Bone marrow (tissue), 2 donors: ENCODE measurements around the gene GATAD2A.
A peak's percentile ranks its signal among the peaks of the same experiment; 100 is the strongest.

ENCODE experiments used
- DNase-seq, 2 donors: peaks; one replicate each; lab custom pipeline; 2025; lab: John Stamatoyannopoulos, UW

Gene GATAD2A

DNA sequence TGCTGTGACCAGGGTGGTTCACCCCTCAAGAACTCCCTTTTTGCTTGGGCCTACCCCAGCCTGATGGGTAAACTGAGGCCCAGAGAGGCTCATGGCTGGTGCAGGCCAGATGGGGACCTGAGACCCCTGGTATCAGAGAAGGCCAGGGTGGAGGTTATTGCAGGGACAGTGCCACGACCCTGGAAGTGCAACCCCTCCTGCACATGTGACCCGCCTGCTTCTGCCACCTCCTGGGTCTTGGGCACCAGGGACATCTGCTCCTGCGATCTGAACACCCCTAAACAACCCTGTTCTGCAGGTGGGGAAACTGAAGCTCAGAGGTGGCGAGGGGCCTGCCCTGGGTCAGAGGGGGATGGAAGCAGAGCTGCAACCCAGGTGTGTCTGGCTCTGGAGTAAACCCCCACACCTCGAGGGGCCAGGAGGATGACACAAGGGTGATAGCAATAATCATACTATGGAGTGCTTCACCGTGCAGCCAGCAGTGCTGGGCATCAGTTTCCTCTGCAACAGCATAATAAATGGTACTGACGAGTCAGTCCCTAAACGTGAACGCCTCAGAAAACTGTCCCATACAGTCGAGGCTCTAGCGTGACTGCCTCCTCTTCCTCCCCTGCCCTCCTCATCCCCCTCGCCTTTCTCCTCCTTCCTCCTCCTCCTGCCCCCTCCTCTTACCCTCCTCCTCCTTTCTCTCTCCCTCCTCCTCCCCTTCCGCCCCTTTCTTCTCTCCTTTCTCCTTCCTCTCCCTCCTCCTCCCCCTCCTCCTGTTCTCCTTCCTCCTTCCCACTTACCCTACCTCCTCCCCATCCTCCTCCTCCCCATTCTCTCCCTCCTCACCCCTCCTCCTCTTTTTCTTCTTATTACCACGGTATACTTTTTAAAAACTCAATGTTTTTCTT lies 127.6 kb downstream of the GATAD2A start:
- DNase-seq = no peak

DNA sequence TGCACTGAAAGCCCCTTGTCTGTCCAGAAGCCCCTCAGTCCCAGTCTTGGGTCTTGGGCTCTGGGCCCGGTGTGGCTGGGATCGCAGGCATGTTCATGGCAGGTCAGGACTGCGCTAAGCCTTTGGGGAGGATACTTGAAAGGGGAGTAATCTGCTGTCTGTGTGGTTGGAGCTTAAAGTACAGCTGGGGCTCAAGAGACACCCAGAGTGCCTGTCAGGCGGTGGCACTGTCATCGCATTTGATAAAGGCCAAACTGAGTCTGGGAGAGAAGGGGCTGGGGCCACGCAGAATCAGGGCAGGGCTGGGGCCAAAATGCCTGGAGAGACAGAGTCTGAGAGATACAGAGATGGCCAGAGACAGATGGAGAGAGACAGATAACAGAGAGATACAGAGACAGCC lies 128.4 kb downstream of the GATAD2A start:
- no peak for DNase-seq

DNA sequence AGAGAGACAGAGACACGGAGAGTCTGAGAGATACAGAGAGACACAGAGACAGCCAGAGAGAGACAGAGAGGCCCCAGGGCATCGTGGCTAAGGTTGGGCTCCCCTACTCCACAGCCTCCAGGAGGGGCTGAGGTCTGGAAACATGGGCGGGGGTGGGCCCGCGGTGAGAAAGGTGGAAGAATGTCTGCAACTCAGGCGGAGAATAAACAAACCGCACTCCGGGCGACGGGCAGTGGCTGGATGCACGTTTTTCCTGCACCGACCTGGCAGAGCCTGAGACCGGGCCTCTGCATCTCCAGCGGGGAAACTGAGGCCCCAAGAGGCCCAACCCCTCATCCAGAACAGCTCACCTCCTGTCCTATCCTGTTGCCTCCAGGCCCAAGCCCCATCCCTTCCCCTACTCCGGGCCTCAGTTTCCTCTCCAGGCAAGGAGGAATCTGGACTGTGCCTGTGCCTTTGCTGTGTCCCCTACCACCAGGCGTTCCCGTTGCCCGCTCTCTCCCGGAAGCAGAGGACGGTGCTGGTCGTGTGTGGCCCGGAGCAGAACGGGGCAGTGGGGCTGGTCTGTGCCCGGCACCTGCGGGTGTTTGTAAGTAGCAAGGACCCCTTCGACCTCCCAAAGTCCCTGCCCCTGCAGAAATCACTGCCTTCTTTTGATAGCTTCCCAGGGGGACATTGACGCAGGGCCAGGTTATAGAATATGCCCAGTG lies 129.2 kb downstream of the GATAD2A start:
- DNase-seq = no peak

- DNase-seq = no peak
These were observed 130.1 kb downstream of the GATAD2A start for GRCh38 chr19:19535311-19536191.

DNA sequence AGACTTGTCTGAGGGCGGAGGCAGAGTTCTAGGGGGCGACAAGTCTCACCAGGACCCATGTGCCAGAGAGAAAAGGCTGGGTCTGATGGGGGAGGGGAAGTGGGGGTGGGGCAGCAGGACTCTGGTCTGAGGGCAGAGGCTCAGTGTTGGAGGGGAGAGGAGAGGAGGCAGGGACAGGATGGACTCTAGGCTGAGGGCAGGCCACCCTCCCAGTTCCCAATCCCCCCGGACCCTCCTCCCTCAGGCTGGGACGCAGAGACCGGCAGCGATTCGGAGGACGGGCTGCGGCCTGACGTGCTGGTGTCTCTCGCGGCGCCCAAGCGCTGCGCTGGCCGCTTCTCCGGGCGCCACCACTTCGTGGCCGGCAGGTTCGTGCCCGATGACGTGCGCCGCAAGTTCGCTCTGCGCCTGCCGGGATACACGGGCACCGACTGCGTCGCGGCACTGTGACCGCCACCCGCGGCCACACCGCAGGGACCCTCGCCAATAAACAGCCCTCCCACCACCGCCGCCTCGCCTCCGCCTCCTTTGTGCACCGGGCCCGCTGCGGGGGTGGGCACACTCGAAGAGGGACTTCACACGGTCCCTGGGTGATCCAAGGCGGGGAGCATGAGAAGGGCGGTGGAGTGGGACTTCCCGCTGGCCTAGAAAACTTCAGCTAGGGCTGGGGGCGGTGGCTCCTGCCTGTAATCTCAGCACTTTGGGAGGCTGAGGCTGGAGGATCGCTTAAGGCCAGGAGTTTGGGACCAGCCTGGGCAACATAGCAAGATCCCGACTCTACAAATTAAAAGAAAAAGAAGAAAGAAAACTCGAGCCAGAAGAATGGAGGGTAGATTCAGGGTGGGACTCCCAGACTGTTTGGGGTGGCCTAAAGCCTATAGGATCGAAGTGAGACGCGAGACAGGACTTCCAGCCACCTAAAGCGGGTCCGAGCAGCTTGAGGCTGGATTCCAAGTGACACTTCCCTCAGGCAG lies 131.9 kb downstream of the GATAD2A start:
- no peak for DNase-seq

GRCh38 chr19:19538061-19538784 lies 132.7 kb downstream of the GATAD2A start, which contains the start of gene CILP2:
Gene CILP2, plus strand, starts transcription at chr19:19538265. Its CDS starts 85 bp downstream, at chr19:19538350.
- no peak for DNase-seq

- no peak for DNase-seq
These were observed 133.3 kb downstream of the GATAD2A start for GRCh38 chr19:19538785-19539166.

GRCh38 chr19:19539698-19540063 lies 134.2 kb downstream of the GATAD2A start:
- DNase-seq = no peak

DNA sequence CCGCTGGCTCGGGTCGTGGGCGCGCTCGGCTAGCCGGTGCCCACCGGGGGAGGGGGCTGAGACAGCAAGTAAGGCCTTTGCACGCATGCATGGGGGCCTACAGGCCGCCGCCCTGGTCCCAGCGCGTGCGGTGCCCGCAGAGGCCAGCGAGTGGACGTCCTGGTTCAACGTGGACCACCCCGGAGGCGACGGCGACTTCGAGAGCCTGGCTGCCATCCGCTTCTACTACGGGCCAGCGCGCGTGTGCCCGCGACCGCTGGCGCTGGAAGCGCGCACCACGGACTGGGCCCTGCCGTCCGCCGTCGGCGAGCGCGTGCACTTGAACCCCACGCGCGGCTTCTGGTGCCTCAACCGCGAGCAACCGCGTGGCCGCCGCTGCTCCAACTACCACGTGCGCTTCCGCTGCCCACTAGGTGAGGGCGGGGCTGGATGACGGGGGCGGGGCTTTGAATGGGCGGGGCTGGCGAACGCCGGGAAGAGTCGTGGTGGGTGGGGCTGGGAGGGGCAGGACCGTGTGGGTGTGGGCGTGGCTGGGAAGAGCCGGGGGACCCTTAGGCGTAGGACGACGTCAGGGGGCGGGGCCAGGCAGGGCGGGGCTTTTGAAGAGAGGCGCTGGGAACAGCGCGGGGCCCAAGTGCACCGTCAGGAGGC lies 134.7 kb downstream of the GATAD2A start:
- peak in 1 of 2 donors; percentile 14 for DNase-seq

DNA sequence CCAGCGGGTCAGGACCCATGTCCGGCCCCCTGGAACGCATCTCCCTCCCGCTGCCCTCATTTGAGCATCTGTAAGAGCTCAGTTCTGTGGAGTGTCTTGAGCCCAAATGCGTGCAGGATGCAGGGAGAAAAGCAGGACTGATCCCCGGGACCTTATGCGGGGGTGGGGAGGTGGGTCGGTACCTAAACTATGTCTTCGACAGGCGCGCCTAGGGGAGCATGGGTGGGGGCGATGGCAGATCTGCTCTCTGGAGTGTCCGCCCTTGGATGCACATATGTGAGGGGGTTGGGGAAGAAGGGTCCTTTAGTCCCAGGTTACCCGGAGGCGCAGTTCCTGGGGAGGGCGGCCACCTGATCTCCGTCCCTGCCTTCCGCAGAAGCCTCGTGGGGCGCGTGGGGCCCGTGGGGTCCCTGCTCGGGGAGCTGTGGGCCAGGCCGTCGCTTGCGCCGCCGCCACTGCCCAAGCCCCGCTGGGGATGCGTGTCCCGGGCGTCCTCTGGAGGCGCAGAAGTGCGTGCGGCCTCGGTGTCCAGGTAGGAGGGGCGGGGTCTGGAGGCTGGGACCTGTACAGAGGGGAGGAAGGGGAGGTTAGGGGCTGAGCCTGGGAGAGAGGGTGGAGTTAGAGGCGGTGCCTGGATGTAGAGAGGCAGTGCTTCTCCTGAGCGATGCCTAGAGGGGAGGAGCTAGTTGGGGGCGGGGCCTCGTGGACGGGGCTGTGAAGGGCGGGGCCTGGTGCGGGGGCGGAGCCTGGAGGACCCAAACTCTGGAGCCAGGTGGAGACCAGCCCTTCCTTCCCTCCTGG lies 135.4 kb downstream of the GATAD2A start:
- DNase-seq = no peak

GRCh38 chr19:19541616-19542015 lies 136.1 kb downstream of the GATAD2A start:
- DNase-seq = no peak

GRCh38 chr19:19542507-19542906 lies 137.0 kb downstream of the GATAD2A start:
- no peak for DNase-seq

- DNase-seq = no peak
These were observed 137.6 kb downstream of the GATAD2A start for GRCh38 chr19:19543101-19543500.

DNA sequence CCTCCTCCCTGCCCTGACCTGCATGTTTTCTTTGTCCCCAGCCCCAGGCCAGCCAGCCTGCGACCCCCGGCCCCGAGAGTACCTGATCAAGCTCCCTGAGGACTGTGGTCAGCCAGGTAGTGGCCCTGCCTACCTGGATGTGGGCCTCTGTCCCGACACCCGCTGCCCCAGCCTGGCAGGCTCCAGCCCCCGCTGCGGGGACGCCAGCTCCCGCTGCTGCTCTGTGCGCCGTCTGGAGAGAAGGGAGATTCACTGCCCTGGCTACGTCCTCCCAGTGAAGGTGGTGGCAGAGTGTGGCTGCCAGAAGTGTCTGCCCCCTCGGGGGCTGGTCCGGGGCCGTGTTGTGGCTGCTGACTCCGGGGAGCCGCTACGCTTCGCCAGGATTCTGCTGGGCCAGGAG lies 138.2 kb downstream of the GATAD2A start:
- DNase-seq = no peak

GRCh38 chr19:19544257-19544953 lies 138.9 kb downstream of the GATAD2A start:
- DNase-seq = no peak

- DNase-seq = no peak
These were observed 139.6 kb downstream of the GATAD2A start for GRCh38 chr19:19544954-19545591.

GRCh38 chr19:19545707-19546106 lies 140.2 kb downstream of the GATAD2A start:
- no peak for DNase-seq

DNA sequence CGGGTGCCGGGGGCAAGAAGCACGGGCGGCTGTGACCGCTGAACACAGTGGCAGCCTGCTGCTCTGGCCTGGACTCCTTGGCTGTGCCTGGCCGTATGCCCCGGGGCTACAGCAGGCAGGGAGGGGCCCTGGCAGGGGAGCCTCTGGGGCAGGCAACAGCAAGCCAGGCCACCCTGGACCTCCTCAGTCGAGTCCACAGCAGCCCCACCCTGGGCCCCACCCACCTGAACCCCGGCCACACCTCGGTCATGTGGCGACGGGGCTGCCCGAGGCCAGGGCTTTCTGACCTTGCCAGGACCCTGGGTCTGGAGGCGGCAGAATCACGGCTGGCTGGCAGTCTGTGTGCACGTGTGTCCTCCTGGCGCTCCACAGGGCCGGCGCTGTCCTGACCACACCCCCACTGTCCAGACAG lies 141.3 kb downstream of the GATAD2A start:
- DNase-seq = no peak
